Caco-2 (cell line): ENCODE results near the gene ZXDC. TPM values are rescaled to one million over a fixed set of nuclear protein-coding genes. Genes with fewer than 3 reads are reported as not detected.

Source experiments
- BruUV-seq: library from RNA; stranded (reverse); fragments of 400-500 nt; replicated peaks from 2 replicates; lab custom pipeline; 2021; lab: Mats Ljungman, UMichigan
- CTCF ChIA-PET: fragments of 300-600 bp; sonication (Branson Sonifier 250); formaldehyde crosslinking; loops from one replicate; lab custom pipeline; 2022; ENCODE audit warnings: antibody characterized with exemption; lab: Charles Lee
- POLR2A ChIA-PET: fragments of 300-600 bp; sonication (Branson Sonifier 250); formaldehyde crosslinking; loops from one replicate; lab custom pipeline; 2022; ENCODE audit warnings: antibody characterized with exemption; lab: Charles Lee
- DNase-seq, 2 experiments: peaks; one replicate each; pipeline versions ENCODE4 v3.0.0 to v3.0.0-alpha.2; 2020 to 2022
- H3K27me3 ChIP-seq: replicated peaks from 2 replicates; pipeline ENCODE4 v1.6.0; 2011; ENCODE audit warnings: low read length; ENCODE audit not compliant: control insufficient read depth, insufficient read depth
- H3K36me3 ChIP-seq: 2 replicates; pipeline ENCODE4 v1.5.1; 2011; ENCODE audit warnings: low read length; ENCODE audit not compliant: control insufficient read depth, insufficient read depth
- H3K4me1 ChIP-seq: fragments of 250-450 bp; sonication (Bioruptor Pico); 2 replicates; pipeline ENCODE4 v1.5.1; 2020; ENCODE audit warnings: mild to moderate bottlenecking
- H3K4me3 ChIP-seq: 2 replicates; pipeline ENCODE4 v1.5.1; 2011; ENCODE audit warnings: low read depth, mild to moderate bottlenecking, control low read depth, low read length
- H3K9me3 ChIP-seq: fragments of 250-450 bp; sonication (Bioruptor Pico); 2 replicates; pipeline ENCODE4 v1.5.1; 2020; ENCODE audit warnings: mild to moderate bottlenecking, moderate library complexity
- H3K27ac Mint-ChIP-seq: one replicate; pipeline ENCODE4 v1.8.0; 2022; ENCODE audit warnings: mixed read lengths; ENCODE audit not compliant: unreplicated experiment
- H3K27me3 Mint-ChIP-seq: one replicate; pipeline ENCODE4 v1.8.0; 2022; ENCODE audit warnings: mixed read lengths; ENCODE audit not compliant: insufficient read depth, unreplicated experiment
- H3K36me3 Mint-ChIP-seq: one replicate; pipeline ENCODE4 v1.8.0; 2022; ENCODE audit warnings: mild to moderate bottlenecking, mixed read lengths; ENCODE audit not compliant: insufficient read depth, unreplicated experiment
- H3K4me1 Mint-ChIP-seq: one replicate; pipeline ENCODE4 v1.8.0; 2022; ENCODE audit warnings: low read depth, mixed read lengths; ENCODE audit not compliant: unreplicated experiment
- H3K4me3 Mint-ChIP-seq: one replicate; pipeline ENCODE4 v1.8.0; 2022; ENCODE audit warnings: mild to moderate bottlenecking, moderate library complexity, mixed read lengths; ENCODE audit not compliant: unreplicated experiment
- H3K9me3 Mint-ChIP-seq: one replicate; pipeline ENCODE4 v1.8.0; 2022; ENCODE audit warnings: mixed read lengths; ENCODE audit not compliant: unreplicated experiment
- CTCF ChIP-seq, 2 experiments: fragments of 200-600 bp in 1 of 2; IDR thresholded peaks; 1 replicate in 1 of 2; 2 replicates in 1 of 2; pipeline versions ENCODE4 v1.5.1 to v1.8.0; 2011 to 2022; ENCODE audit warnings: antibody characterized with exemption in 1 of 2, control low read depth in 1 of 2, inconsistent platforms in 1 of 2, low read depth in 1 of 2, low read length in 1 of 2, mild to moderate bottlenecking in 1 of 2, moderate library complexity in 1 of 2; ENCODE audit not compliant: insufficient read depth in 1 of 2, severe bottlenecking in 1 of 2, unreplicated experiment in 1 of 2
- intact Hi-C: fragments of 100-400 bp; cut with micrococcal nuclease; formaldehyde crosslinking; loops from one replicate; pipeline ENCODE4 v1.10.0; 2022; ENCODE audit not compliant: unreplicated experiment
- total RNA-seq: library from RNA; stranded (reverse); gene quantifications from 2 replicates; pipeline ENCODE4 v1.2.3, GENCODE V29; 2022

ZXDC gene
- total RNA-seq, 1 experiment from 2014 or later = 28.7 TPM

- peak overlapping the region; percentile 75 for H3K4me3 Mint-ChIP-seq
- Histone ChIP-seq H3K27me3 (no peaks in the 10 kb centered on the region), H3K4me1 (peaks cover 17% of the 10 kb centered on the region), H3K4me3 (peak overlapping the region; percentile 72), H3K36me3 (peaks cover 3% of the 10 kb centered on the region; the same call in 1 of the 2 replicates), H3K9me3 (no peaks in the 10 kb centered on the region)
- ChIA-PET POLR2A (interaction anchor here (1.4 kb wide), 1 partner anchor 54 kb away, joined by 3 read pairs; no protein-coding TSS in a partner anchor), CTCF (interaction anchor here (0.6 to 1.5 kb wide), 5 partner anchors 15 to 1352 kb away, joined by 3 to 4 read pairs (median 3); no protein-coding TSS in a partner anchor)
- BruUV-seq = no TSS peak
- no peak for TF ChIP-seq CTCF (IDR thresholded peaks at IDR 0.05; ENCODE audit: insufficient read depth in 1 of 2, low read depth in 1 of 2, low read length in 1 of 2, severe bottlenecking in 1 of 2, unreplicated experiment in 1 of 2)
- peaks cover 21% of the 10 kb centered on the region for H3K4me1 Mint-ChIP-seq
- no peaks in the 10 kb centered on the region for H3K9me3 Mint-ChIP-seq
- intact Hi-C loops = loop anchor here (10.0 kb wide), 1 partner anchor 210 kb away; no protein-coding TSS in a partner anchor
- DNase-seq = peak; percentile 60 to 63
- peaks cover 39% of the 10 kb centered on the region for H3K36me3 Mint-ChIP-seq
- H3K27ac Mint-ChIP-seq = no peak overlapping the region
- no peaks in the 10 kb centered on the region for H3K27me3 Mint-ChIP-seq
Measured at GRCh38 chr3:126474498-126475412, 936 bp downstream of the ZXDC start.

GRCh38 chr3:126473292-126474168, 2.2 kb downstream of the ZXDC start:
- Histone ChIP-seq H3K27me3 (no peaks in the 10 kb centered on the region), H3K36me3 (peaks cover 3% of the 10 kb centered on the region; the same call in 1 of the 2 replicates), H3K4me1 (peaks cover 17% of the 10 kb centered on the region), H3K4me3 (peak overlapping the region; percentile 23), H3K9me3 (no peaks in the 10 kb centered on the region)
- BruUV-seq = TSS peak; percentile 36
- H3K4me3 Mint-ChIP-seq = peak overlapping the region; percentile 75
- ChIA-PET CTCF (interaction anchor here (0.9 to 1.5 kb wide), 2 partner anchors 17 to 57 kb away, joined by 4 read pairs; no protein-coding TSS in a partner anchor), POLR2A (no interaction called here)
- peak overlapping the region; percentile 75 for H3K27ac Mint-ChIP-seq
- peak in 1 of 2 experiments; percentile 14 for DNase-seq
- peaks cover 51% of the 10 kb centered on the region for H3K36me3 Mint-ChIP-seq
- intact Hi-C loops = loop anchor here (10.0 kb wide), 1 partner anchor 209 kb away; no protein-coding TSS in a partner anchor
- no peaks in the 10 kb centered on the region for H3K9me3 Mint-ChIP-seq
- TF ChIP-seq CTCF (IDR thresholded peaks at IDR 0.05; ENCODE audit: insufficient read depth in 1 of 2, low read depth in 1 of 2, low read length in 1 of 2, severe bottlenecking in 1 of 2, unreplicated experiment in 1 of 2) = no peak
- H3K4me1 Mint-ChIP-seq = peaks cover 30% of the 10 kb centered on the region
- H3K27me3 Mint-ChIP-seq = no peaks in the 10 kb centered on the region
